GM18873 (cell line): ENCODE data around the gene DCLK1.
A peak's percentile ranks its signal among the peaks of the same experiment; 100 is the strongest.

ENCODE experiments used
- ATAC-seq: cut with Tn5 transposase; IDR thresholded peaks from one replicate; pipeline ENCODE4 v1.9.1; 2021; ENCODE audit warnings: mild to moderate bottlenecking, moderate library complexity, moderate number of reproducible peaks; ENCODE audit not compliant: unreplicated experiment, low FRiP score

The DCLK1 gene

DNA sequence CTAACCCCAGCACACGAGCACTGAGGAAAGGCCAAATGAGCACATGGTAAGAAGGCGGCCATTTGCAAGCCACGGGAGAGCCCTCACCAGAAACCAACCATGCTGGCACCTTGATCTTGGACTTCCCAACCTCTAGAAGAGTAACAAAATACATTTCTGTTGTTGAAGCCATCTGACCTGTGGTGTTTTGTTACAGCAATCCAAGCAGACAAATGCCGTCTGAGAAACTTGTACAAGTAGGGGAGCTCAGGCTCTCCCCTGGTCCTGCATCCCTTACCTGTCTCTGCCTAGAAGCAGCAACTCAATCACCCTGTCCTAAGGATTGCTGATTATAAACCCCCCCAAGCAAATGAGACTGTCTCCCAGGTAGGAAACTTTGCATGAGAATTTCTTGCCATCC, 399.7 kb downstream of the DCLK1 start:
- no peak for ATAC-seq

DNA sequence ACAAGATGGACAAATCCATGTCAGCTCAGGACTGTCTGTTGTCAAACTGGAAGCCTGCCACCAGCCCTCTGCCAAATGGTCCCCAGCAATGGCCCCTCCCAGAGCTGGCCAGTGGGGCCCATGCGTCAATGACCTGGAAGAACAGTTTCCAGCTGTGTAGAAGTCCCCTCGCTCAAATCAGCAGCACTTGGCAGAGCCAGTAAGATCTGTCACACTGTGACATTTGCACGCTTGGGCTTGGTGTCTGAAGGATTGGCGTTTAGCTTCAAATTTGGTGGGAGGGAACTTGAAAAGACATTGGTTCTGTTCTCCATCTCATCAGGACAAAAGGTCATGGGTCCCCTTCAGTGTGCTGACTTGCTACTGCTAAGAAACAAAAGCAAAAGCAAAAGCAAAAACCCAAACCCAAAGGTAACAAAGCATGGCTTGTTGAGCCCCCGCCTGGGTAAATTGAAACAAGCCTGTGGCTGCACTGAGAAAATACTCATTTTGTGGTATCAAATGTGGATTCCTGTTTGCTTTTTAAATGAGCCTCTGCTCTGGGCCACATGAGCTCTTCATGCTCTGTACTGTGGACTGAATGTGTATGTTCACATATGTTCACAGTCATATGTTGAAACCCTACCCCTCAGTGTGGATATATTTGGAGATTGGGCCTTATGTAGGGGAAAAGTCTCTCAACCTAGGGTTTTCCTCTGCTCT, 401.1 kb downstream of the DCLK1 start:
- ATAC-seq, result peak; percentile 84

DNA sequence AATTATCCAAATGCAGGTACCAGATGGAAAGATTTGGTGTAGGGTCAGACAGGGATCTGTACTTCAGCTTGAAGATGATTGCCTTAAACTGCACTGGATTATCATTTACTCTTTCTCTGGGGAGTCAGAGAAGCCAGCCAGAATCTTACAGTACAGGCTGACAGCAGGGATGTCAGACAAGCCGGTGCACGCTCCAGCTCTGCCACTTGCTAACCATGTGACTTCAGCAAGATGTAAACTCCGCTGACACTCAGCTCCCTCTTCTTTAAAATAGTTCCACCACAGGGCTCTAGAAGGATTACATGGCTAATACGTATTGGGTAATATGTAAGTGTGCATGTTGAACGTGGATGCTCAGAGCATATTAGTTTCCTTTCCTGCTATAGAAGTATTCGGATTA, 403.3 kb downstream of the DCLK1 start:
- ATAC-seq, result no peak

DNA sequence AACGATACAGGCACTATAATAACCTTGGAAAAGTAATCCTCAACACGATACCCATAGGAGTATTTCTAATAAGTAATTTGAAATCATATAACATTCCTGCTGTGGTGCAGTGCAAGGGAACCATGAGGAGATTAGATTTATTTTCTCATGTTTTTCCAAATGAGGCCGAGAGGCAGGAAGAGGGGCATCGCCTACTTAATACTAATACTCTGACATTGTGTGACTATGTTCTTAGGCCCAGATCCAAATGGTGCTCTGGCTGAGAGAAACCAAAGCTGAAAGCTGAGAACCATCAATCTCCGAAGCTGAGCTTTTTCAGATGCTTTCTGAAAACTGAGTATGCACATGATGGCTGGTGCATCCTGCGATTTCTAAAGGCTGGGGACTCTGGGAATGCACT, 406.7 kb downstream of the DCLK1 start:
- ATAC-seq, result no peak

DNA sequence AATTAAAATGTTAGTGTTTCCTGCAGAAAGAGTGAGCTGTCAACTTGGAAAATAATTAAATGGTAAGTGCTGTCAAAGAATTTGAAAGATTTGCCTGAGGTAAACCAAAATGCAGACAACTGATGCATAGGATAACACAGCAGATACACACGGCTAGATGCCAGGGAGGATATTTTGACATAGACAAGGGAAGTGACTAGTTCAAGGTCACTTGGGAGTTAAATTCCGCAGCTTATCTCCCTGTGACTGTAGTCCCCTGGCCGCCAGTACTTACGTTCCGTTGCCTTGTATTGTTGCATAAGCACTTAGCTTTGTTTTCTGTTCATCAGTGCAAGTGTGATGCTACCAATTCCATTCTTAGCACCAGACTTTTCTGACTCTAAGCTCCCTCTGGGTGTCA, 407.4 kb downstream of the DCLK1 start:
- ATAC-seq, result no peak

DNA sequence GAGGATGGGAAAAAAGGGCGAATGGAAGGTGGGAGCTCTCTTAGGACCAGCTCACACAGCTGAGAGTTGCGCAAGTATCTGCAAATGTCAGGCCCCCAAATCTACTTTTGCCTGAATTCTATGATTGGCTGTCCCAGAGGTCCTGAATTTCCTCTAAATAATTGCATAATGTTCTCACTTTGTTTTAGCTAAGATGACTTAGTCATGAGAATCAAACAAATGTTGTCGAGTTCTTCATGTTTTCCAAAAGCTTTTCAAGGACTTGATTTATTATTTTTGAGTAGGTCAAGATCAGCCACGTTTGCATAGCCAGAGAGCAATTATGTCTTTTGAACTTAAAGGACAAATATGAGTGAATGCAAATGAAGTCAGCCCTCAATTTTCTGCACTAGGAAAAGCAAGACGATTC, 408.1 kb downstream of the DCLK1 start:
- ATAC-seq, result no peak

DNA sequence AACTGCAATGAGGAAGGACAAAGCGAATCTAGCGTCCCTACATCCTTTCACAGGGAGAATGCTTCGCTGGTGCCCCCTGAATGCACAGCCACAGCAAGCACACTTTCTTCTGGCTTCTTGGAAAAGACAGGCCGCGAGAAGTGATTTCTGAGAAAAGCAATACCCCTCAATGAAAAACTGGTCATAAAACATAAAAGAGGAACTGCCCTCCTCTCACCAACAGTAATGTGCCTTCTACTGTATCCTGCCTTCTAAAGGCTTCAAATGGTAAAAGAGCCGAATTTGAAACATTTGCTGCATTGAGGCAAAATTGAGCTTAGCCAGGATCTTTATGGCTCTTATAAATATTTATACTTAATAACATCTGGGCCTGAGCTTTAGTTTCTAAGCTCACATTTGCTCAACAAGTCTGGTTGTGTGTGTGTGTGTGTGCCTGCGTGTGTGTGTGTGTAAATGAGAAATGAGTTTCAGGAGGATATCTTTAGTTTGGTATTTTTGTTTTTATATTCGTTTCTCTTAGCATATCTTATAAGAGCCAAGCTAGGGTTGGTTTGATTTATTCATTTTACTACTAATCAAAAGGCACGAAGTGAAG, 408.6 kb downstream of the DCLK1 start:
- ATAC-seq, result no peak

DNA sequence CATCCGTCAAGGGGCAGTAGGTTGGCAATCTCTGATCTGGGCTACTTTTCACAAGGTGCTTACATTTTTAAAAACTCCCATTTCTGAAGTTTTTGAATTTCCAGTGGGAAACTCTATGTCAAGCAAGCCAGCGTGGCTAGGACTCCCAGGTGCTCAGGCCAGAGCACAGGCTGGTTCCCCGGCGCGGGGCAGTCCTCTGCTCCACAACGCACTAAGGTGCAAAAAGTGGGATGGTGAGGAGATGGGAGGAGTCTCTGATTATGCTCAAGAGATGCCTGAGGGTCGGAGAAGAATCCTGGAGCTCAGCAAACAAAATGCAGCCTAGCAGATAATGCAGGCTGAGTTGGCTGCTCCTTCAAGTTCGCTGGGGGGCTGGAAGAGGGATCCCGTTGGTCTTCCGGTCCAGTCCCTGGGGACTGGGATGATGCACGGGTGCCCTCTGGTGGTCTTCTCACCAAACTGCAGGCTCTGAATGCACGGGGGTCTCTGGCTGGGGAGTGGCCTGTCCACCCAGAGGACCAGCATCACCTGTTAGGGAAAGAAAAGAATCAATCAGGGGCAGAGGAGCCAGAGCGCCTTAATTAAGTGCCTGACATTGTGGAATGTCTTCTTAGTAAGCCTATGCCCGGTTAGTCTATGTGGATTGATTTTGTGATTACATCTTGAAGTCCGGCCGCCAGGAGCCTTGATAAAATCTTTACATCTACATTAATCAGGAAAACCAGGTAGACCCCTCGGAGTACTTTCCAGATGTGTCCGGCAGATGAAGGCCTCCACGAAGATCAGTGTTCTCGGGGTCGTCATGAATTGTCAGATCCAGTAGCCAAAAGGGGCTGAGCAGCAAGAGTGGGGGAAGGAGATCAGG, 410.3 kb downstream of the DCLK1 start:
- no peak for ATAC-seq

DNA sequence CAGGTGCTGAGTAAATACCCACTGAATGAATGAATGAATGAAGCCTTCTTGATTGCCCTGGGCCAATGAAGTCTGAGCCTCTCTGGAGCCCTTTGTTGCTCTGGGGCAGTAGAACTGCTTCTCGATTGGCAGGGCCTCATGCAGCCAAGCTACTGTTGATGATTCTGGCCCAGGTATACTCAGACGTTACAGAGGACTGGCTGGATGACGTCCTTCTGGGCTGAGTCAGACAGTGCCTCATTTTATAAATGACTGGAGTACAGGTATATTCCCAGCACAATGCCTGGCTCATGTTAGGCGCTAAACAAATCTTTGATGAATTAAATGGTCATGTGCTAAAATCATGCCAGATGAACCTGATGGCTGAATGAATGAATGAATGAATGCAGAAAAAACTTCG, 410.9 kb downstream of the DCLK1 start:
- ATAC-seq, result no peak
